HG03025 (cell line): ENCODE data around the gene SAAL1.

Experiments
- ATAC-seq: cut with Tn5 transposase; IDR thresholded peaks from one replicate; pipeline ENCODE4 v1.9.1; 2021; ENCODE audit warnings: mild to moderate bottlenecking, moderate library complexity; ENCODE audit not compliant: unreplicated experiment, low FRiP score

SAAL1 gene

DNA sequence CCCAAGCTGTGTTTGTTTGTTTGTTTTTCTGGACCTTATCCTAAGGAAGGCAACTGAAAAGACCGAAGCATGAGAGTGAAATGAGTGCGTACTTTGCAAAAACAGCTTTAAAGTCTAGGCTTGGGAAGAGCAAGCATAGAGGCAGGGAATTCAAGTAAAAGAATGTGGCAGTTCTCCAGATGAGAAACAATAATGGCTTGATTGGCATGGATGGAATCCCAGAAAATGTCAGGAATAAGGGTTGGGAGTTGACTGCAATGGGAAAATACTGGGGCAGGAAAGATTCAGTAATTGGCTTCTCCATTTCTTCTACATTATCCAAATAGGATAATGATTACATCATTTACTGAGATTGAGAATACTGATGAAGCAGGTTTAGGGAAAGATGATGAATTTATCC lies 17.5 kb downstream of the SAAL1 start:
- ATAC-seq = no peak

DNA sequence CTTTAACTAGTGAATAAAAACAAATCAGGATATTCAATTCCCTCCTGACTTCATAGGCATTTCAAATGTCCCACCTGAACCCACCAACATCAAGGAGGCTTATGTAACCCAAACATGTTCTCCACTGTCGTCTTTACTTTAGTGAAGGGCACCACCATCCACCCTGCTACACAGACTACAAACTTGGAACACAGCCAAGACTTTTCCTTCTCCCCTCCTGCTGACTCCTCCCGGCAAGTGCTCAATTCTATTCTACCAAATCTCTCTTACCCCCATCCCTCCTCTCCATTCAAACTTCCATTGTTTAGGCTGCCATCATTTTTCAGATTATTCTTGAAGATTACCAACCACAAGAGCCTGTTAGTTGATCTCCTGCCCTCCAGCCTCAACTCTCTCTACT lies 24.3 kb downstream of the SAAL1 start:
- ATAC-seq = no peak

DNA sequence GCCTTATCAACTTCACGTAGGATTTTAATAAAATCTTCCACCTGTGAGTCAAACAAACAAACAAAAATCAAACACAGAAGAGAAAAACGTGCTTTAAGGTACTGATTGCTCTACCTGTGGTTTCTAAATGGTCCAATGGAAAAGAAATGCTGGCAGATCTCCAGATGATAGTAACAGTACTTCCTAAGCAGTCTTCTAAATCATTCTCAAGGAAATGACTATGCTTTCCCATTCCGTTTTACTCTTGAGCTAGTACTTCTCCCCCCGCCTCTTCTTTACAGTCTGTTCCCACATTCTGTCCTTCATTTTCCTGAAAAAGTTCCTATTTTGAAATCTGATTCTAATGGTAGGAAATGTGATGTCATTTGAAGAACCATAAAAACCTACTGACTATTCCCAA lies 25.4 kb downstream of the SAAL1 start:
- no peak for ATAC-seq

DNA sequence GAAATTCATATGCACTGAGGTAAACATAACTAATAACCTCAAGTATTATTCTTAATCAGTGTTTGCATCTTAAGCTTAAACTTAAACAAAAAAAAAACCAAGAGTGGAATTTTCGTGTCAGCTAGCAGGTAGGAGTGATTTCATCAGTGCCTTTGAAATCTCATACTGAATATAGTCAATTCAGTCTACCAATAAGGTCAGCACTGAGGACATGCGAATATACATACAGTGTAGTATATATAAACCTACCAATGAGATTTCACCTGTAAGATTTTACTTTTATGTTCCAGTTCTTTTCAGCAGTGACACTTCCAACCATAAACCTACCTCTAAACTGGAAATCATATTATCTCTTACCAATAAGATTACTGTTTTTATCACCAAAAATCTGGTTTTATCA lies 27.0 kb downstream of the SAAL1 start:
- ATAC-seq = no peak

DNA sequence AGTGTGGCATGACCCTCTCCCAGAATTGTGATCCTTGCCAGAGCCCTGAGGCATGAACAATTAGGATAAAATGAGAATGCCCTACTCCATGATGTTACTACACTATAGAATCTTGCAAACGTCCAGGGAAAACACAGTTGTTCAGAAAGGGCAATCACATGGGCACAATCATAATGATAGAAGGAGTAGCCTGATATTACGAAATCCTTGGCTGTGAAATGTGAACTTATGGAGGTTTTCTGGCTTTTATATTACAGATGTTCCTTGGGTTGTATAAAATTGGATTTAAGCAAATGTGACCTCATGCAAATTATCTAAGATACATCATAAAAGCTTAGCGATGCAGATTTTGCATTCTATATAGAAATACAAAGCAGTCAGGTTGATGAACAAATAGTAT lies 30.4 kb downstream of the SAAL1 start:
- no peak for ATAC-seq

DNA sequence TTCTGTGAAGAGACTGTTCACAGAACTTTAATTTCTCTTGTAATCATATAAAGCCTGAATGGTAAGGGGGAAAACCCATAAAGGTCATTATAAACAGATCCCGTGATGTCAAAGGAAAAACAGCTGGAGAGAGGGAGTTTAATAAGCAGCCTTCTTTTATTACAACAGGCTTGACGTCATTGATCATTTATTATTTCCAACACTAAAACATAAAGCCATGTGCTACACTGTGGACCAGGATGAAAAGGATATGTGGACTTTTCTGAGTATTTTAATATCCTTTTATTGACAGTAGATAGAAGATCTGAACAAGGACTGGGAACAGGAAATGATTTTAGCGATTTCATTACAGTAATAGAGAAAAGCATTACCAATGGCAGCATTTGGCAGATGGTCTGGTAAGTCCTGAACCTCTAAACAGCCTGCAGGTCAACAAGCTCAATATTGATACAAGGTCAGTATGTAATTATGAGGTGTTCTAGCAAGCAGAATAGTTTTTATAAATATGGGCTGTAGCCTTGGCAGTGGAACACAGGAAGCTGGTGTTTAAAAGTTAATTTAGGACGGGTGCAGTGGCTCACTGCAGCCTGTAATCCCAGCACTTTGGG lies 34.7 kb downstream of the SAAL1 start:
- no peak for ATAC-seq

DNA sequence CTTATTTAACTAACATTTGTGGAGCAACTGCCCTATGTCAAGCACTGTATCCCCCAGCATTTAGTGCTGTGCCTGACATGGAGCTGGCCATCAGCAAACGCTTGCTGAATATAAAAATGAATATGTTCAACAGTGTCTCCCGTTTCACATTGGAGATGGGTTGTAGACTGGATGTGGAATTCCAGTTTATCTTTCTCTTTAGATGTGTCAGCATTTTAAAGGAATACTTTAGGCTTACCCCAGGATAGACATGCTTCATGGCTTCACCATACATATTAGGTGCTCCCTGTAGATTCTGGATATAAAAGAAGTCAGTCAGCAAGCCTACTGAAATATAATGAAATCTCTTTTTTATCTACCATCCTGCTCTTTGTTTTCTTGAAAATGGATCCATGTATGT lies 38.5 kb downstream of the SAAL1 start:
- ATAC-seq = no peak

DNA sequence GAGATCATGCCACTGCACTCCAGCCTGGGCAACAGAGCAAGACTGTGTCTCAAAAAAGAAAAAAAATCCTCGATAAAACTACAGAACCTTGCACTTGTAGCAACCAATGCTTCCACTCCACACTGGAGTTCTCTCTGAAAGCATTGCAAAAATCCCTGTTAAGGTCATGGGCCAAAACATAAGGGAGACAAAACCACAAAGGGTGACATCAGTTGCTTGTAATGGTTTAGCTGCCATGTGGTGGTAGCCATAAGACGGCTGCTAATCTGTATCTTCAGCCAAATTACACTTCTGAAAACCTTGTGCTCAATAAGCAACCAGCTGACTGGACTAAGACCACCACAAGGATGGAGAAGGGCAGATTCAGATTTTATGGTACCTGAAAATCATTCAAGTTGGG lies 39.3 kb downstream of the SAAL1 start:
- no peak for ATAC-seq

DNA sequence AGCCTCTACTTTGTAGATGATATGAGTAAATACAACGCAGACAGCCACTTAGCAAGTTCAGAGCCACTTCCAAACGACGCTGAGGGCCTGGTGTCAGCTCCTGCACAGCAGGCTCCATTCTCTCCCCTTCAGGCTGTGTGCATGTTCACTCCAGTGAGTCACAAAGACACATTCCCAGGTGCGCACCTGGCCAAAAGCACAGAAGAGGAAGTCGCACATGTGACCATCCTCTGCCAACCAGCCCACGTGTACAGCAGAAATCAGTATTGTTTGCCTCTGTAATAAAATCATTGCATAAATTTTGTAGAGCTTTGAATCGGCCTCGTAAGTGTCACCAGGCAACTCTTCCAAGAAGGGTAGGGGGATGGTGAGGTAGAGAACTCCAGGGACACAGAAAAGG lies 40.3 kb downstream of the SAAL1 start:
- ATAC-seq = no peak

DNA sequence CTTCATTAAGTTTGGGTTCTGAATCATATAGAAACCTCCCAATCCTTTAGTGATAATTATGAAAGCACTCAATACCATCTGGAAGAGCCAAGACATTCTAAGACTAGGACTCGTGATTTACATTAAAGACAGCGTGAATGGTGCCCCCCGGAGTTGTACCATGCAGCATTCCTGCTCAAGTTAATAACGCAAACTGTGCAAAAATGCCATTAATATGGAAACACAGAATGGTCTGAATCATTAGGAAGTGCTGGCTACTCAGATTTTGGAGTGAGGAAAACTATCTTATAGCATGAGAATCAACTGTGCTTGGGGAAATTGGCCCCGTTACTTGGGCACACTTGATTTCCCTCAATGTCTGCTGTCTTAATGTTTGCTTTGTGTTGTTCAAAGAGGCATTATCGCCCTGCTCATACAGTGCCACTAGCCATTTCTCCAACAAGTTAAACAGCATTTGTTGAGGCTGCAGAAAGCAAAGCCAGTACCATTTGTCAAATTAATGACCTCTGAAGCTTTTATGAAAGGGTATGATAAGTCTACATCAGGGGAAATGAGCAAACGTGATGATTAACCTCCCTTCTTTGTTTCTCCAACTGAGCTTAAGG lies 41.3 kb downstream of the SAAL1 start:
- ATAC-seq = no peak

DNA sequence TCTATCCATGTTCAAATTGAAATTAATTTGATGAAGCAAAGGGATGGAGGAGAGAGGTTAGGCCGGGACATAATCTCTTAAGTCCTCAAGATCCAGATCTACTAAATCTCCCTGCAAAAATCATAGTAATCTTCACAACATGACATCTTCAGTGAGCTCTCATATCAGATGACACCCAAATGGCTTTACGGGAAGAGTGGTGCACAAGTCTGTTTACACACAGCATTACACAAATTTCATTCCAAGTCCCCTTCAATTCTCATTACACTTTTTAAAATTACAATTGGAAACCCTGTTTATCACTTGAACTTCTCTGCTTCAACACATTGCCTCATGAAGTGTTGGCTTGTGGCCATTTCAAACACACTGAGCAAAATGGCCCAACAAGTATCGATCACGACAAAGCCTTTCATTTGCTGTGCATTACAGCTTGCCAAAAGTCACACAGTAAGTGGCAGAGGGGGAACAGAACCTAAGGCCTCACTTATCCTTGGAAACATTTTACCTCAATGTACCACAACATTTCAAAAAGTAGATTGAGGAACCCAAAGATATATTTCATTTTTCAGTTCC lies 41.9 kb downstream of the SAAL1 start:
- ATAC-seq = no peak

DNA sequence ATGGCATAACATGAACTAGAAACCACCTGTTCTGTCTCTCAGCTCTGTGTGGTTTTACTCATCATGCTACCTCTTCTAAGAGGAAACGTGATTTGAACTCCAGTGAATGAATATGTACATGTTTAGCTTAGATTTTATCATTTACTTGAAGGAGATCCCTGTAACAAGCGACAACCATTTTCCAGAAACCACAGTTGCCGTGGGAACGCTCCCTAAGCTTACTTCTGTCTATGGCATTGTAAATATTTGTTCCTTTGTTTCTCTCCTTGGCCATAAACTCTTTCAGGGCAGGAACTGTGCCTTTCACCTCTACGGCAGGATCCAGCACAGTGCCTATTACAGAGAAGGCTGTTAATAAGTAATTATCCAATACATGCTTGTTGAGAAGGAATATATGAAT lies 42.8 kb downstream of the SAAL1 start:
- ATAC-seq = no peak

DNA sequence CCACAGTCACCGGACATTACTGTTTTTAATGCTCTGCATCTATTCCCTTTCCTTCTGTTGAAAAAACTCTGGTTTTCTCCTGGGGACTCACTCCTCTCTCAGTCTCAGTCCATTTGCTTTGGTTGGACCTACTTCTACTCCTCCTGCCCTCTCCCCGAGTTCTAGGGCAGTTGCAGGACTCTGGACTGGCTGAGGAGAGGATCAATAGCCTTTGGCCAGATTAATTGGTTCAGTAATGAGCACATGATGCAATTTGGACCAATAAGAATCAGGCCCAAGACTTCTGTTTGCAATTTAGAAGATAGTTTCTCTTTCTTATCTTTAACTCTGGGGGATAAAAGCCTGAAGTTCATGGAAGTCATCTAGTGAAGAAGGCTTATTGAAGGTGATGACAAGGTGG lies 44.5 kb downstream of the SAAL1 start:
- ATAC-seq = no peak

DNA sequence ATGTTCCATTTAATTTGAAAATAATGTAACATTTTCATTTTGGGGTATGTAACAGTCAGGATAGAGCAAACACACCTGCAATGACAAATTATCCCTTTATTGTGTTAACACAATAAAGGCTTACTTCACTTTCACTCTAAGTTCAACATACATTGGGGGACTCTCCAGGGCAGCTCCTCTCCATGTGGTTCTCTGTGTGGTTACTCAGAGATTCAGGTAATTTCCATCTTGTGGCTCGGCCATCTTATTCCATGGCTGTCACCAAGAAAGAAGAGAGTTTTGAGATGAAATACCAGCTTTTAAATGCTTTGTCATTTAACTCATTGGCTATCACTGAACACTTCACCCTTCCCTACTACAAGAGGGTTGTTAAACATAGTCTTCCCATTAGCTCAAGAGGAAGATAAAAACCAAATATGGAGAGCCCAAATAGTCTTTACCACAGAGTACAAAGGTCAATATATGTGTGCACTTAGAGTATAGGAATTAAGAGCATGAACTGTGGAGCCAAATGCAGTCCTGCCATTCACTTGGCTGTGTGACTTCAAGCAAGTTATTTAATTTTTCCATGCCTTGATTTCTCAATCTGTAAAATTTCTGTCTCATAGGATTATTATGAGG lies 49.2 kb downstream of the SAAL1 start:
- no peak for ATAC-seq

DNA sequence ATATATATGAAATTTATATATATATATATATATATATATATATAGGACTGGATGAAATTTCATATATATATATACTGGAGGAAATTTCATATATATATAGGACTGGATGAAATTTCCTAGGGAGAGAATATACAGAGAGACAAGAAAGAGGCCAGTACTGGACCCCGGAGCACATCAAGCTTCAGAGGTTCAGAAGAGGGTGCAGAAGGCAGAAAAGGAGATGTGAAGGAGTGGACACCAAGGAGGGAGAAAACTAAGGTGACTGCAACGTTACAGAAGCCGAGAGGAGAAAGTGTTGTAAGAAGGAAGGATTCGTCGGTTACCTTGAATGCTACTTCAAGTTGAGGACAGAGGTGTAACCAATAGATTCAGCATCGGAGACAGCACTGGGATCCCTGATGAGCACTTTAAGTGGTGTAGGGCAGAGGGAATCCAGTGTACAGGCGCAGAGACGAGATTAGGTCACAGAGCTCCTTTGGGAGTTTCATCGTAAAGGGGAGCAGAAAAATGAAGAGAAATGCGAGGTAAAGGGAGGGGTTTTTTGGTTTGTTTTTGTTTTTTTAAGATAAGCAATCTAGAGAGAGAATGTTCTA lies 51.3 kb downstream of the SAAL1 start:
- no peak for ATAC-seq

DNA sequence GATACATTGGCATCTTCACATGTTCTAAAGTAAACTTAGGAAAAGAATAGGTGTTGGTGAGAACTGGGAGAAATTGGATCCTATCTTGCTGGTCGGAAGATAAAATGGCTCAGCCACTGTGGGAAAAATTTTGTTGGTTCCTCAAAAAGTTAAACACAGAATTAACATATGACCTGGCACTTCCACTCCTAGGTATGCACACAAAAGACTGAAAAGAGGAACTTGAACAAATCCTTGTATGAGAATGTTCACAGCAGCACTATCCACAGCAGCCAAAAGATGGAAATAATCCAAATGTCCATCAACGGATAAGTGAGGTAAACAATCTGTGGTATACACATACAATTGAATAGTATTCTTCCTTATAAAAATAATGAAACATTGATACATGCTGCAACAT lies 55.0 kb downstream of the SAAL1 start:
- no peak for ATAC-seq

DNA sequence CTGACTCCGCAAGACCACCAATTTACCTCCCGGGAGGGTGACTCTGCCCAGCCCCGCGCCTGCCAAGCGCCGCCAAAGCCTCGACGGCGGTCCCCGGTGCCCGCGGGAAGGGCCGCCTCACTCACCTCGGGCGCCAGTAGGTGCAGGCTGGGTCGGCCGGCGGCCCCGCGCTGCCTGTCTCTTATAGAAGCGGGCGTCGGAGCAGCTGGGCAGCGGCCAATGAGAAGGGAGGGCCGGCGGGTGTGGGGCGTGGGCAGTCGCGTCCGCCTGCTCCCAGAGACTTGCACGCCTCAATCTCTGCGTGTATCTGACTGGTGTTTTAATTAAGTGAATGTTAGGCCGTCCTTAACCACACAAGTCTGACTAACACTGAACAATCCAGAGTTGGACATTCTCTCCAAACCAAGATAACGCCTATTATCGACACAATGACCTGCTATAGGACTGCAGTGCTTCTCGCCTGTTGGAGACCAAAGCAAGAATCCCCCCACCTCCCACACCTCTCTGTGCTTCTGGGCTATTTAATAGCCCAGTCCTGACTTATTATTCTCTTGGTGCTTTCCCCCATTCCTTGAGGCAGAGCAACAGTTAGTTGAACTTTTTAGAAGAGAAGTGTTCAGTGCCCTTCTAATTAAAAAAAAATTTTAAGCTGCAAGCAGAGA lies 59.6 kb downstream of the SAAL1 start, which contains the start of gene TPH1:
TPH1 (minus strand) TSS at position 154 of the 662 bp plus-strand sequence. CDS start 5,507 bp downstream, outside the sequence.
- ATAC-seq = no peak

DNA sequence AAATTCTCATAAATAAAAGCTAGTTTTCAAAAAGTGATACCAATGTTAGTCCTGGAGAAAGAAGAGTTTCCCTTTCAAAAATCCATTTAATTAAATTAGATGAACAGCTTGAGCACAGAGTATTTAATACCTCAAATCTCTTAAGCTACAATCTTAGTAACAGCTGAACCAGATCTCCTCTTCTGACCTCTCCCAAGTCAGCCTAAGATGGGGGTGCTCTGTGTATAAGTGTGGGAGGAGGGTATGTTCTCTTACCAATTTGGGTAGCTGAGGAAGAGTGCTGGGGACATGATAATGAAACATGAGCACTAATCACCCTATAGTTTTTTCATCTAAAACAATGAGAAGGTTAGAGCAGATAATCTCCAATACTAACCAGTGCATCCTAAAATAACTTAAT lies 69.4 kb downstream of the SAAL1 start:
- ATAC-seq = no peak
